GM12892 (cell line): ENCODE data around the gene C17orf78.

ENCODE experiments used
- POLR2A ChIP-seq: IDR thresholded peaks from 2 replicates; pipeline ENCODE4 v1.6.1; 2011; ENCODE audit warnings: low read depth, low read length, control low read depth
- POLR2AphosphoS5 ChIP-seq: IDR thresholded peaks from 2 replicates; pipeline ENCODE4 v1.6.1; 2011; ENCODE audit warnings: low read depth, low read length, control low read depth
- TAF1 ChIP-seq: IDR thresholded peaks from 2 replicates; pipeline ENCODE4 v1.6.1; 2011; ENCODE audit warnings: low read depth, mild to moderate bottlenecking, control low read depth, low read length, borderline replicate concordance

DNA sequence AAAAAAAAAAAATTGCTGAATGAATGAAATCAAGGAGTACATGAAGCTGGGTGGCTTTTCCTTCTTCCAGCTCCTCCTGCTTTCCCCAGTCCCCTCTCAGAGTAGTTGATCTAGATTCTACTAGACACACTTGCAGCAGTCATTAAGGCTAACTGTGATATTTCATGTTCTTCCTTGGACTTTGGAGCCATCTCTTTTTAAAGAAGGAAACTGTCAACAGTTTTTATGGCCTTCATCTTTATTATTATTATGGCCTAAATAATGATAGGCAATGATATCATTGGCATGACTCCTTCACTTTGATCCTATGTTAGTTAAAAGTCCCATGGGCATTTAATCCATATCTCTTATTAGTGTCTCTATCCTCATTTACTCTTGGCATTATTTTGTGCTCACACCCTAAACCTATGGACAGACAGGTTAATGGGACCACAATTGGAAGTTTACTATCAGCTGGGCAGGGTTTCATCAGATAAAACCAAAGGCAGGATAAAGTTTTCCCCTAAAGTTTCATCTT lies 9.7 kb downstream of the C17orf78 start:
- no peak for TF ChIP-seq POLR2AphosphoS5
- TF ChIP-seq POLR2A, result no peak
- TF ChIP-seq TAF1, result no peak
